Osteocyte (in vitro differentiated cells): ENCODE results near the gene RPS6KA2. TPM values are rescaled to one million over a fixed set of nuclear protein-coding genes. Genes with fewer than 3 reads are reported as not detected.

Source experiments
- DNase-seq: peaks from one replicate; pipeline ENCODE4 v3.0.0; 2021; ENCODE audit warnings: mixed read lengths; ENCODE audit not compliant: unreplicated experiment; ENCODE audit errors: extremely low spot score
- H3K27ac Mint-ChIP-seq: one replicate; pipeline ENCODE4 v1.8.0; 2021; ENCODE audit warnings: mild to moderate bottlenecking, mixed read lengths; ENCODE audit not compliant: unreplicated experiment
- H3K27me3 Mint-ChIP-seq: one replicate; pipeline ENCODE4 v1.8.0; 2021; ENCODE audit warnings: mixed read lengths; ENCODE audit not compliant: unreplicated experiment
- H3K36me3 Mint-ChIP-seq: one replicate; pipeline ENCODE4 v1.8.0; 2021; ENCODE audit warnings: mixed read lengths; ENCODE audit not compliant: unreplicated experiment
- H3K4me1 Mint-ChIP-seq: one replicate; pipeline ENCODE4 v1.8.0; 2021; ENCODE audit warnings: mixed read lengths; ENCODE audit not compliant: unreplicated experiment
- H3K4me3 Mint-ChIP-seq: one replicate; pipeline ENCODE4 v1.8.0; 2021; ENCODE audit warnings: mild to moderate bottlenecking, moderate library complexity, mixed read lengths; ENCODE audit not compliant: unreplicated experiment
- H3K9me3 Mint-ChIP-seq: one replicate; pipeline ENCODE4 v1.8.0; 2021; ENCODE audit warnings: mixed read lengths; ENCODE audit not compliant: unreplicated experiment
- total RNA-seq: library from RNA; stranded (reverse); gene quantifications from 2 replicates; pipeline ENCODE4 v1.2.1, GENCODE V29; 2021
- TF ChIP-seq, protein P1 (sequence below): fragments of 200-600 bp; sonication (generic); IDR thresholded peaks from 2 replicates; pipeline ENCODE4 v1.5.0; 2021; ENCODE audit warnings: antibody characterized with exemption, mild to moderate bottlenecking, moderate library complexity

Gene RPS6KA2
- total RNA-seq, 1 donor from 2014 or later = 89.9 TPM

DNA sequence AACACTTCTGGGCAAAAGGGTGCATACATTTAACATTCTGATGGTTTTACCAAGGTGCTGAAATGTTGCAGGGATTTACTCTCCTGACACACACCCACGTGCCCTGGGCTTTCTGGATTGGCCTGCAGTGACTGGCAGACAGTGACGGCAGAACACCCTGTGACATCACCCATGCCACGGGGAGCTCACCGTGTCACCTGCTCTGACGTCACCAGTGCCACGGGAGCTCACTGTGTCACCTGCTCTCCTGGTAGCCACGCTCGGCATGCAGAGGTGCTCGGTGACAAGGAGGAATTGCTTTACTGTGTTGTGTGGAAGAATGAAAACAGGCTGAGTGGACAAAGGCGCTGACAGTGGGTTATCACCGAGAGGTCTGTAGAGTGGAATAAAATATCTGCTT lies 139.9 kb downstream of the RPS6KA2 start:
- TF ChIP-seq, protein P1, sequence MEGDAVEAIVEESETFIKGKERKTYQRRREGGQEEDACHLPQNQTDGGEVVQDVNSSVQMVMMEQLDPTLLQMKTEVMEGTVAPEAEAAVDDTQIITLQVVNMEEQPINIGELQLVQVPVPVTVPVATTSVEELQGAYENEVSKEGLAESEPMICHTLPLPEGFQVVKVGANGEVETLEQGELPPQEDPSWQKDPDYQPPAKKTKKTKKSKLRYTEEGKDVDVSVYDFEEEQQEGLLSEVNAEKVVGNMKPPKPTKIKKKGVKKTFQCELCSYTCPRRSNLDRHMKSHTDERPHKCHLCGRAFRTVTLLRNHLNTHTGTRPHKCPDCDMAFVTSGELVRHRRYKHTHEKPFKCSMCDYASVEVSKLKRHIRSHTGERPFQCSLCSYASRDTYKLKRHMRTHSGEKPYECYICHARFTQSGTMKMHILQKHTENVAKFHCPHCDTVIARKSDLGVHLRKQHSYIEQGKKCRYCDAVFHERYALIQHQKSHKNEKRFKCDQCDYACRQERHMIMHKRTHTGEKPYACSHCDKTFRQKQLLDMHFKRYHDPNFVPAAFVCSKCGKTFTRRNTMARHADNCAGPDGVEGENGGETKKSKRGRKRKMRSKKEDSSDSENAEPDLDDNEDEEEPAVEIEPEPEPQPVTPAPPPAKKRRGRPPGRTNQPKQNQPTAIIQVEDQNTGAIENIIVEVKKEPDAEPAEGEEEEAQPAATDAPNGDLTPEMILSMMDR = no peak
- Mint-ChIP-seq H3K27me3 (no peaks in the 10 kb centered on the region), H3K36me3 (peaks cover 41% of the 10 kb centered on the region), H3K9me3 (no peaks in the 10 kb centered on the region), H3K27ac (no peak overlapping the region), H3K4me3 (no peak overlapping the region), H3K4me1 (peaks cover 7% of the 10 kb centered on the region)
- DNase-seq = no peak

DNA sequence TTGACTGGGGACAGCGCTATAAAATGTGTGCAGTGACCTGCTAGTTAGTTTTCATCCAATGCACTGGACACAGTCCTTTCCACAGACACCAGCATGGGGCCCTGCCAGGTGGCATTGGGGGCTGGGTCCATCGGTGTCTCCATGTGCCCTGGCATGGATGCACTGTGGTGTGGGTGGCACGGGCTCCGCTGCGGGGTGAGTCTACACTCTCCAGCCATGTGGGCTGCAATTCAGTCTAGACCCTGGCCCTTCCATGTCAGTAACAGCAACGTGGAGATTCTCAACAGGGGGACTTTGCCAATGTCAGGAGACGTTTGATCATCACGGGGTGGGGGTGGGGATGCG lies 140.5 kb downstream of the RPS6KA2 start:
- H3K36me3 Mint-ChIP-seq = peaks cover 40% of the 10 kb centered on the region
- TF ChIP-seq, protein P1 = no peak
- no peak for DNase-seq
- peaks cover 7% of the 10 kb centered on the region for H3K4me1 Mint-ChIP-seq
- no peak overlapping the region for H3K27ac Mint-ChIP-seq
- H3K27me3 Mint-ChIP-seq = no peaks in the 10 kb centered on the region
- H3K4me3 Mint-ChIP-seq = no peak overlapping the region
- H3K9me3 Mint-ChIP-seq = no peaks in the 10 kb centered on the region

DNA sequence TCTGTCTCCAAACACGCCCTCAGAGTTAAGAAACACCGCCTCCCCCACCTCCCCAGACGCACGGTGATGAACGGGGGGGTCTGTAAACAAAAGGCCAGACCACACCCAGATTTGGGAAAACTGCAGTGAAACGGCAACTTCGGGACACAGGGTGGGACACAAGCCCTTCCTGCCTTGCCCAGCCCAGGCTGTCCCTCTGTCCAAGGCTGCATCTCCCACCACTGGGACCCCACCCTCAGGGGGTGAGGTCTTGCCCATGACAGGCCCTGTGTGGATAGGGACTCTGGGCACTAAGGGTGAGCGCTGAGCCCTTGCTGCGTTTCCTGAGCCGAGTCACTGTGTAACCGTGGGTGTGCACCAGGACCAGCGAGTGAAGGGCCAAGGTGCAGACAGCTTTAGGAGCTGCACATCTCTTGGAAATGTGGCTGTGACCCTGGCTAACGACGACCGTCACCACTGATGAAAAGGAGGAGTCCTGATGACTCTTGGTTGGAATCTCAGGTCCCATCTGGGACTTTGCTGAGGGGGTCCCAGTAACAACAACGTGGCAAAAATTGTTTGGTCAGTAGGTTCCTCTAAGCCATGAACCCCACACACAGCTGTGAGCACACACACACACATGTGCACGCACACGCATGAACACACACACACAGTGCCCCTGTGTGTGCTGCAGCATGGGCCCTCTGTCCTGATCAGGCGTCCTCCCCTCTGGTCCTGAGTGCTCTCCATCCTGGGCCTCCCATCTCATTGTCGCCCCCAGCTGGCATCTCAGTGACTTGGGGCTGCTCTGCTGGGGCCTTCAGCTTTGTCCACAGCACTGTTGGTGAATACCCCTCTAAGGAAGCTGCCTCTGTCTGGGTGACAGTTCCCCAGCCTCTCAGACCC lies 141.2 kb downstream of the RPS6KA2 start:
- Mint-ChIP-seq H3K27me3 (no peaks in the 10 kb centered on the region), H3K4me3 (no peak overlapping the region), H3K36me3 (peaks cover 35% of the 10 kb centered on the region), H3K27ac (no peak overlapping the region), H3K4me1 (peaks cover 7% of the 10 kb centered on the region), H3K9me3 (no peaks in the 10 kb centered on the region)
- TF ChIP-seq, protein P1 = no peak
- no peak for DNase-seq

DNA sequence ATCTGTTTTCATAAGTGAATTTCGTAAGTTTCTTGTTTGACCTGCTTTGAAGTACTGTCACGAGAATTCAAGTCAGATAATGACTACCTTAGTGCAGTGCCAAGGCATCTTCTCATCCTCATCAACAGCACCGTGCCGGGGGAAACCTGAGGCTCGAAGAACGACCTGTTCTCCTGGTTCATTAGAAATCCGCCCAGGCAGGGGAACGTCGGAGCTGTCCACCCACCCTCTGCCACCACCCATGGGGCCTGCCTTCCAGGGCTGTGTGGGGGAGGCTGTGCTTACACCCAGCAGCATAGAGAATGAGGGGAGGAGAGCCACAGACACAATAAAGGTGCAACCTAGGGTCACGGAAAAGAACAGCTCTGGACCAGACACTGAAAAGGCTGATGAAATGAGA lies 142.2 kb downstream of the RPS6KA2 start:
- Mint-ChIP-seq H3K36me3 (peaks cover 30% of the 10 kb centered on the region), H3K27ac (no peak overlapping the region), H3K4me3 (no peak overlapping the region), H3K27me3 (no peaks in the 10 kb centered on the region), H3K4me1 (peaks cover 7% of the 10 kb centered on the region), H3K9me3 (no peaks in the 10 kb centered on the region)
- TF ChIP-seq, protein P1 = no peak
- DNase-seq = no peak

DNA sequence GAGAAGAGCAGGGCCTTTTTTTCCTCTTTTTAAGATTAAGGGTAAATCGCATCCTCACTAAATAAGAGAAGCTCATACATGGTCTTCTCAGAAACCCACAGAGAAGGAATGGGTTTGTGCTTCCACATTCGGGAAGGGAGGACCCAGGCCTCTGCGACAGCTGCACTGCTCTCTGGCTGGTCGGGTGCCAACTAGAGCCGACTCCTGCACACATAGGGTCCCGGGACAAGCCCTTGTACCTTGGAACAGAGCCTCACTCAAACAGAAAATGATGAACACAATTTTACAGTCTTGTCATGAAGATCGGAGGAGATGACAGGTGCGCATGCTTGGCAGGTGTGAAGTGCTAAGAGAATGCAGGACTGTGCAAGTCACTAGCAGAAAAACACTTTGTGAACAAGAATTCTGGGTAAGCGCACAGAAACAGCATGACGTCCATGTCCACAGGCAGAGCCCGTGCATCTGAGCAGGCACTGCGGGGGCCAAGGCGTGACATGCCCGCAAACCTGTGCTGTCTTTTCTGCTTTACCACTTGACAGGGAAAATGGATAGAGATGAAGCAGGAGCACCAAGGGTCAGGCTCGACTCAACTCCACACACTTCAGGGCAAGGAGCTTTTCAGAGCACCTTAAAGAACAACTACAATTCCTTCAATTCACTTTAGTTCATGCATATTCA lies 143.3 kb downstream of the RPS6KA2 start:
- peaks cover 36% of the 10 kb centered on the region for H3K36me3 Mint-ChIP-seq
- TF ChIP-seq, protein P1 = no peak
- peaks cover 7% of the 10 kb centered on the region for H3K4me1 Mint-ChIP-seq
- no peaks in the 10 kb centered on the region for H3K27me3 Mint-ChIP-seq
- no peaks in the 10 kb centered on the region for H3K9me3 Mint-ChIP-seq
- H3K27ac Mint-ChIP-seq = no peak overlapping the region
- H3K4me3 Mint-ChIP-seq = no peak overlapping the region
- DNase-seq = no peak
